NCI-H146 treated with DMSO at 0.1 percent for 48 hours (cell line): ENCODE results near the gene ALLC.

Experiments used
- DNase-seq: peaks from one replicate; lab custom pipeline; 2025; ENCODE audit not compliant: unreplicated experiment; lab: John Stamatoyannopoulos, UW

The ALLC gene

DNA sequence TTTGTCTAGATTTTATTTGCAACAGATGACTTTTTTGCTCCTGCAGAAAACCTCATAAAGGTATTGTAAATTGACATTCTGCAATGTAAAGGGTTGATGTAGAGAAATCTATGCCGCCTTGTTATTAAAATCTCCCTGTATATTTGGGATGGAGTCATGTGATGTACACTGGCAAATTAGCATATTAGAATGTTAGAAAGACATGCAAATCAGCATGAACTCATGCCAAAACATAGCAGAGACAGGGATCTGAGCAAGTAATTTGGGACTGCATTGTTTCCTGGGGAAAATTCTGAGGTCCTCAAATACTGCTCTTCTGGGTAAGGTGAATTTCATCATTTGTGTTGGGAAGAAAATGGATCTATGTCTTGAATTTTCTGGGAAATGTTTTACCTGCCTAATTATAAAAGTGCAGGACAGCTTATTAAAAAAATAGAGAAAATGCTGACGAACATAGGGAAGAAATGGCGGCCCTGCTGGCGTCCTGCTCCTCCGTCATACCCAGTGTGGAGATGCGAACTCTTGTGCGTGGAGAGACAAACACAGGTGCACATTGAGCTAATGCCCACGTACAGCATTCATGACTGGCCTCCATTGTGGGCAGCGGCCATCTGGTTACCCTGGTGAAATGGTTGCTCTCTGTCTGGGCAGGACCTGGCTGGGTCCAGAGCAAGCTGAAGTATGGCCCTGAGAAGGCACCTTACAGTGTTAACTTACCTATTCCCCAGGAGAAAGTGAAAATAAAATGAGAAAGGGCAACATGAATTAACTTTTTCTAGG lies 16.3 kb downstream of the ALLC start:
- no peak for DNase-seq

GRCh38 chr2:3675687-3676086 lies 17.7 kb downstream of the ALLC start:
- DNase-seq: no peak

DNA sequence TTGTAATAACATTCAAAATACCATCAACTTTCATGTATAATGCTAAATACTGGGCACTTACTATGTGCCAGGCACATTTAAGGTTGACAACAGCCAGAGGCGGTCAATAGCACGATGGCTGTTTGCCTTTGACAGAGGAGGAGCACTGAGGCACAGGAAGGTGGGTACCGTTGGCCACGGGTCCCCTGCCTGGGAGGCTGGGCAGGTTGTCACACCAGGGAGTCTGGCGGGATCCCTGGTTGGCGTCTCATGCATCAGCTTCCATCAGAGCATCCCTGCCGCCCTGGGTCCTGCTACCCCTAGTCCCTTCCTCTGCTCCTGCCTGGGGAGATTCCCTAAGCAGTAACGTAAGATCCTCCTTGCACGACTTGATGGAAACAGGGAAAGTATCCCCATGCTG lies 19.4 kb downstream of the ALLC start:
- DNase-seq: no peak

- DNase-seq: no peak
Measured at GRCh38 chr2:3678212-3678611, 20.2 kb downstream of the ALLC start.

- DNase-seq: no peak
Measured at GRCh38 chr2:3679180-3679579, 21.2 kb downstream of the ALLC start.

DNA sequence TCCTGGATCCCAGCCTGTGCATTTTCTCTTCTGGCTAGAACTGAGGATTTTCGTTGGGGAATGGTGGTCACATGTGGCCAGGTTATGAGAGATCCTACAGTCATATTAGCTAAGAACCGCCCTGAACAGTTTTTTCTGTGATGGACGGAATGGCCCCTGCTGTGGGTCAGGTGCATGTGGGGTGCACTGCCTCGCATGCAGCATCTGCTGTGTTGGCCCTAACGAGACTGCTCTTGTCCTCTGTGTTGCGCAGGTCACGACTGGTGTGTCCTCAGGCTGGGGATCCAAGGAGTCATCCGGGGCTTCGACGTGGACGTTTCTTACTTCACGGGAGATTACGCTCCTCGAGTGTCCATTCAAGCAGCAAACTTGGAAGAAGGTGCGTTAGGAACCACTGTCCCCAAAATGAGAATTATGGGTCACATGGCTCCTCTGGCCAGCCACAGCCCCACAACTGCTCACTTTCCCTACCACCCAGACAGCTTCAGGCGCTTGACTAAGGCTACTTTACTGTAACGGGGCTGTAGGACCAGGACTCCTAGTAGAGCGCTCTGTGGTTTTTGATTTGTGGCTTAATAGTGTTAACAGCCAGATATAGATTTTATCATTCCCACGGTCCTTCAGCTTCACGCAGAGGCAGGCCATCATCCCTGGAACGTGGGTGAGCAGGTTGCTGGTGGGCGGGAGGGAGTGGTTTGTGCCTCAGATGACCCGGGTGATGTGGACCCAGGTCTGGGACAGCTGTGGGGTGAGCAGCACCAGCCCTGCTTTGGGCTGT lies 21.8 kb downstream of the ALLC start:
- no peak for DNase-seq

DNA sequence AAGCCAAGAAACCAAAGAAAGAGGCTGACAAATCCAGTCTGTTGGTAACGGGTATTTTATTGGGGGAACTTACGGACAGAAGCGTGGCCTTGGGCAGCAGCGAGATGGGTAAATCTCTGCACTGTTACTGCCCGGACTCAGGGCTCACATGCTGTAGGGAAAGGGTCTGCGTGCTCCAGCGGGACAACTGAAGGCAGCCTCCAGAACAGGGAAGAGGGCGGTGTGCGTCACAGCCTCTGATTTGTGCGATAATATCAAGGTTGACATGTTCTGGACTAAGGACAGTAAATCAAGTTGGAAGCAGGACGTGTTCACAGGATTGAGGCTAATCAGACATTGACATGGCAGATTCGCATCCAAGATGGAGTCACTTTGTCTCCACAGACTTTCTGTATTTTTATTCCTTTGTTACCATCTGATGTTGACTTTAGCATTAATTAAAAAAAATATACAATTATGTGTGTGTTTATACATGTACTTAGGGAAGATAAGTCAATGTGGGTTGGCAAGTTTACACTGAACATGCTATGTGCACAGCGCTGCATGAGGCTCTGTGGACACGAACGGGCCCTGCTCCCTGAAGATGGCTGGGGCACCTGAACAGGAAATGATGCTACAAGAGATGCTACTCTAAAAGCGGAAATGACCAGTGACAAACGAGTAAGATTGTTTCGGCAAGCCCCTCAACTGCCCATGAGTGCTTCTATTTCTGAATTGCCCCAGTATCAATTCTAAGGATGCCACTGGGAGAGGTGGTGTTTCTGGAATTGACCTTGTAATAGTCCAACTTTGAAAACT lies 22.7 kb downstream of the ALLC start:
- no peak for DNase-seq

DNA sequence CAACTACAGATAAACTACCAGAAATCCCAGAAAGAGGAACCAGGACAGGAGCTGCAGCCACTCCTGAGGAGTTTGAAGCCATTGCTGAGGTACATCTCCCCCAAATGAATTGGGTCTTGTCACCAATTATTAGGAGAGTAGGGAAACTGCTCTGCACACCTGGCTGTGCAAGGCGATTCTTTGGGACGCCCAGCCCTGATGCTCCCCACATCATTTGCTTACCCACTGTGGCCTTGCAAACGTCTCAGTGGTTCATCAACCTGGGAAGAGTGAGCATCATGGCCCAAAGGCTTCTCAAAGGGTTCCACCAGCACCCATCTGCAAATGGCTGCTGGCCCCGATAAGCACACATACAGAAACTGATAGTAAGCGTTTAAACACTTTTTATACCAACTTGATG lies 23.6 kb downstream of the ALLC start:
- DNase-seq: no peak

GRCh38 chr2:3682811-3683210 lies 24.8 kb downstream of the ALLC start:
- DNase-seq: no peak

GRCh38 chr2:3683748-3684454 lies 25.9 kb downstream of the ALLC start:
- DNase-seq: no peak

GRCh38 chr2:3689998-3690748 lies 32.2 kb downstream of the ALLC start:
- DNase-seq: no peak

DNA sequence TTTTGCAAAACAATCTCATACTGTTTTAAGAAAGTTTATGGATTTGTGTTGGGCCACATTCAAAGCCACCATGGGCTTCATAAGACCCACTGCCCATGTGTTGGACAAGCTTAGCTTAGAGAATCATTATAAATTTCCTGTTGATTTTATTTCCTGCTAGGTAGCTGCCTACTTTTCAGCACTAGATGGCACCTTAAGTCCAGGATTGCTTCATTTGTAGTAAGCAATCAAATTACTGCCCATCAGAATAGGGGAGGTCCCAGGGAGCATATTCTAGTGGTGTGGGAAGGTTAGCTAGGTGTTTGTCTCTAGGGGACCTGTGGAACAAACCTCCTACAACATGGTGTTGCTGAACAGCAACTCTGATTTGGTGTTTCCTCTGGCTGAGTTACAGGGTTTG lies 34.4 kb downstream of the ALLC start:
- peak; percentile 66 for DNase-seq

DNA sequence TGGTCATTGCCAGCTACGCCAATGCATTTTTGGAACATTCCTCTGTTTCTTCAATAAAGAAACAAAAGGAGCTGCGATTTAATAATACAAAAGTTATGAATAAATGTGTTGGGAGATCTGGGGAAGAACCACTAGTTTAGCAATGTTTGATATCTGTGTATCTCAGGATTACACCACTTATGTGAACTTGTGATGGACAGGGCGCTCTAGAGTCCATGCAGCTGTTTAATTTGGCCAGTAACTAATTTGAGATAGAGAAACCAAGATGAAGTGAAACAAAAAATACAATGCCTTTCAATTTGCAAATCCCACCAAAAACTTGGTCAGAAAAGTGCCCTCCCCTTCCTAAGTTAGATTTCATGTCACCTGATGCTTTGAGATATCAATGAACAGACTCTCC lies 38.5 kb downstream of the ALLC start:
- no peak for DNase-seq

GRCh38 chr2:3701071-3701470 lies 43.1 kb downstream of the ALLC start:
- DNase-seq: no peak

GRCh38 chr2:3703236-3703756 lies 45.3 kb downstream of the ALLC start, which contains the start of gene DCDC2C:
DCDC2C (plus strand) TSS chr2:3703575; CDS start chr2:3703752, 177 bp downstream.
- DNase-seq: no peak

GRCh38 chr2:3703757-3704355 lies 45.9 kb downstream of the ALLC start:
- no peak for DNase-seq

DNA sequence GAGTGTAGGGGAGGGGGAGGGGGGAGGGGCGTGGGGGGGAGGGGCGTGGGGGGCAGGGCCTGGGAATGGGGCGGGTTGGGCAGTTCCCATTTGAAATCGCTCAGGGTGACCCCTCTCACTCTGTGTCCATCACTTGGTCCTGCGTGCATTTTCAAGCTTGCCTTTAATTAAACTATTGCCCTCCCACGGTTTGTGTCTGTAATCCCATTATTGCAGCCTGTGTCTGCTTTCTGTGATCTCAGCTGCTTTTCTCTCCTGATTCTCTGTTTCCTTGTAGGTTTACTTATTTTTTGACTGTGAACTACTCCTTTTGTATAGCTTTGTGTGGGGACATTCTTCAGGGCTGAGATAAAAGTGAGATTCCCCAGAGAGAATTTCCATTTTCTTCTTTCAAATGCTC lies 46.7 kb downstream of the ALLC start:
- DNase-seq: no peak

- DNase-seq: no peak
Measured at GRCh38 chr2:3705782-3706181, 47.8 kb downstream of the ALLC start.

DNA sequence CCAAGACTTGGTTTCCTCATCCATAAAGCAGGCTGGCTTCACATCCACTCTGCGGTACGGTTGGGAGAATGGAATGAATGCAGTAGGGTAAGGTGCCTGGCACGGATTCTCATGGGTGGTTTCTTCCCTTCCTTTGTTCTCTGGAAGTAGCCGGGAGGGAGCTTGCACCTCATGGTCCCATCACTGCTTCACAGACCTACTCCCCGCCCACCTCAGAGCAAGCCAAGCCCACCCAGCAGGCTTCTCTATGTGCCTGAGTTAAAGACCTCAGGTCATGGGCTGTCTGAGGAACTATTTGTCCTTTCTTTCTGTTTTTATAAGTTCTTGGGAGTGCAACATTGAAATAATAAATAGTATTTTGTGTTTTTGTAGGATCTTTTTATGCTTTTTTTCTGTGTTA lies 48.9 kb downstream of the ALLC start:
- DNase-seq: no peak

DNA sequence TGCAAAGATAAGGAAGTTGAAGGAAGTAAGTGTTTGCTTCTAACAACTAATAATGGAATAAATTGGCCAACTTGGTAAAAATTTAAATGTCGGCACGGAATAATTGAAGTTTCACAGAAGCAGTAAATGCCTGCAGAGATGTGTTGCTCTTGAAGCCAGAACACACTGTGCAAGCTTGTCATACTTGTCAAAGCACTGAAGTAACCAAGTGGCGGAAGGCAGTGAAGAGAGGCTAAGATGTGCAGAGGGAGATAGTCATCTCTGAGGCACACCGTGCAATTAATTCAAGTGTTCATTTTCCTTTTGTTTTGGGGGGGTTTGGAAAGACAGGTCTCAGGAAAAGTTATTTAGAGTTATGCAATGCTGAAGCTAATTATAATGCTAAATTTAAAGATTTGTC lies 50.6 kb downstream of the ALLC start:
- no peak for DNase-seq
